SU-DHL-6 (cell line): ENCODE data around the gene ABR.

Experiments used
- H2AFZ ChIP-seq: fragments of 200-600 bp; sonication (generic); 2 replicates; pipeline ENCODE4 v1.6.1; 2014; ENCODE audit warnings: low read depth, mild to moderate bottlenecking, moderate library complexity, mixed read lengths, antibody characterized with exemption, low read length; ENCODE audit not compliant: severe bottlenecking
- H3F3A ChIP-seq: fragments of 200-600 bp; shearing (Covaris generic); 2 replicates; pipeline ENCODE4 v1.6.0; 2016; ENCODE audit warnings: antibody characterized with exemption, mild to moderate bottlenecking; ENCODE audit not compliant: insufficient read depth
- H3K27ac ChIP-seq: fragments of 200-600 bp; sonication (generic); 2 replicates; pipeline ENCODE4 v1.5.1; 2016; ENCODE audit warnings: low read depth, mild to moderate bottlenecking, low read length, moderate library complexity, mixed read lengths
- H3K27me3 ChIP-seq: fragments of 200-600 bp; sonication (generic), shearing (Covaris generic); 2 replicates; pipeline ENCODE4 v1.6.0; 2014; ENCODE audit warnings: mild to moderate bottlenecking, low read length
- H3K36me3 ChIP-seq: fragments of 200-600 bp; sonication (generic); 2 replicates; pipeline ENCODE4 v1.6.1; 2014; ENCODE audit warnings: mild to moderate bottlenecking, low read length, mixed read lengths
- H3K4me2 ChIP-seq: fragments of 300-600, 200-600 bp; shearing (Covaris generic), sonication (generic); 2 replicates; pipeline ENCODE4 v1.6.0; 2014; ENCODE audit warnings: low read length, low read depth, mild to moderate bottlenecking; ENCODE audit not compliant: poor library complexity, severe bottlenecking
- H3K4me3 ChIP-seq: fragments of 200-600 bp; sonication (generic); 2 replicates; pipeline ENCODE4 v1.5.1; 2014; ENCODE audit warnings: antibody characterized with exemption, low read length, mild to moderate bottlenecking, mixed read lengths; ENCODE audit not compliant: insufficient read depth, poor library complexity, severe bottlenecking
- H3K79me2 ChIP-seq: fragments of 200-600 bp; sonication (generic); 2 replicates; pipeline ENCODE4 v1.6.1; 2014; ENCODE audit warnings: mild to moderate bottlenecking, low read length, moderate library complexity; ENCODE audit not compliant: insufficient read depth
- H3K9ac ChIP-seq: fragments of 200-600 bp; sonication (generic); 2 replicates; pipeline ENCODE4 v1.7.0; 2014; ENCODE audit warnings: mild to moderate bottlenecking, low read length
- H3K9me2 ChIP-seq: fragments of 200-600 bp; sonication (generic); replicated peaks from 2 replicates; pipeline ENCODE4 v1.6.1; 2014; ENCODE audit warnings: low read length; ENCODE audit not compliant: insufficient read depth
- H3K9me3 ChIP-seq: fragments of 200-600 bp; sonication (generic); 2 replicates; pipeline ENCODE4 v1.6.1; 2014; ENCODE audit warnings: low read length, mixed read lengths; ENCODE audit not compliant: insufficient read depth
- H4K20me1 ChIP-seq: fragments of 200-600 bp; sonication (generic); 2 replicates; pipeline ENCODE4 v1.6.1; 2014; ENCODE audit warnings: low read depth, mild to moderate bottlenecking, antibody characterized with exemption, low read length, moderate library complexity, mixed read lengths
- CTCF ChIP-seq: fragments of 200-600 bp; sonication (generic); IDR thresholded peaks from one replicate; pipeline ENCODE4 v1.5.1; 2017; ENCODE audit warnings: antibody characterized with exemption, mild to moderate bottlenecking, low read length, moderate library complexity; ENCODE audit not compliant: insufficient read depth, poor library complexity, severe bottlenecking
- EZH2phosphoT487 ChIP-seq: fragments of 200-600 bp; sonication (generic), shearing (Covaris generic); conservative IDR thresholded peaks from 2 replicates; pipeline ENCODE4 v1.6.1; 2018; ENCODE audit warnings: mild to moderate bottlenecking, antibody characterized with exemption, low read length, moderate library complexity, mixed read lengths

Gene ABR

GRCh38 chr17:1173432-1174262 is 6.1 kb downstream of the ABR start:
- no peaks in the 10 kb centered on the region for H3K9me3 ChIP-seq
- TF ChIP-seq CTCF (no peak), EZH2phosphoT487 (no peak)
- H3K4me2 ChIP-seq = no peak overlapping the region
- H3K79me2 ChIP-seq = peaks cover 82% of the 10 kb centered on the region
- no peaks in the 10 kb centered on the region for H3K9me2 ChIP-seq
- H3K9ac ChIP-seq = no peak overlapping the region
- H3K27me3 ChIP-seq = no peaks in the 10 kb centered on the region
- H3K36me3 ChIP-seq = no peaks in the 10 kb centered on the region
- H3F3A ChIP-seq = no peaks in the 10 kb centered on the region
- H4K20me1 ChIP-seq = peaks cover 4% of the 10 kb centered on the region; the same call in 1 of the 2 replicates
- no peak overlapping the region for H3K27ac ChIP-seq
- H2AFZ ChIP-seq = no peak overlapping the region
- H3K4me3 ChIP-seq = no peak overlapping the region

GRCh38 chr17:1171953-1172352 is 7.8 kb downstream of the ABR start:
- Histone ChIP-seq H3K9me2 (no peaks in the 10 kb centered on the region), H3K79me2 (peaks cover 83% of the 10 kb centered on the region)

GRCh38 chr17:1170739-1171138 is 9.0 kb downstream of the ABR start:
- Histone ChIP-seq H3F3A (no peaks in the 10 kb centered on the region), H3K27ac (no peak overlapping the region), H3K36me3 (no peaks in the 10 kb centered on the region), H3K4me2 (no peak overlapping the region), H3K79me2 (peaks cover 85% of the 10 kb centered on the region), H3K9me3 (no peaks in the 10 kb centered on the region), H3K9ac (no peak overlapping the region), H4K20me1 (peaks cover 4% of the 10 kb centered on the region; the same call in 1 of the 2 replicates), H3K4me3 (no peak overlapping the region), H3K27me3 (no peaks in the 10 kb centered on the region), H3K9me2 (no peaks in the 10 kb centered on the region), H2AFZ (no peak overlapping the region)
- TF ChIP-seq CTCF = peak; percentile 26
- no peak for TF ChIP-seq EZH2phosphoT487

More at GRCh38 chr17:1171953-1172352, 7.8 kb downstream of the ABR start:
- Histone ChIP-seq H4K20me1 (peaks cover 4% of the 10 kb centered on the region; the same call in 1 of the 2 replicates), H3K9ac (no peak overlapping the region), H3K4me2 (no peak overlapping the region), H3K9me3 (no peaks in the 10 kb centered on the region), H3F3A (no peaks in the 10 kb centered on the region), H3K27me3 (no peaks in the 10 kb centered on the region), H3K27ac (no peak overlapping the region), H3K36me3 (no peaks in the 10 kb centered on the region), H2AFZ (no peak overlapping the region), H3K4me3 (no peak overlapping the region)
- TF ChIP-seq EZH2phosphoT487 (no peak), CTCF (no peak)
